LHCN-M2 (cell line): Measurements from ENCODE around the gene TCF7L1. TPM values are rescaled to one million over a fixed set of nuclear protein-coding genes. Genes with fewer than 3 reads are reported as not detected.
A peak's percentile ranks its signal among the peaks of the same experiment; 100 is the strongest.

ENCODE experiments used
- DNase-seq: peaks from one replicate; pipeline ENCODE4 v3.0.0-alpha.2; 2012; ENCODE audit warnings: low read depth
- total RNA-seq: library from RNA; depleted of rRNA; stranded (reverse); fragments of >200 nt; gene quantifications from 2 replicates; pipeline ENCODE4 v1.2.3, GENCODE V29; 2014

The TCF7L1 gene
- total RNA-seq, 1 experiment from 2014 or later, result 0.46 TPM

DNA sequence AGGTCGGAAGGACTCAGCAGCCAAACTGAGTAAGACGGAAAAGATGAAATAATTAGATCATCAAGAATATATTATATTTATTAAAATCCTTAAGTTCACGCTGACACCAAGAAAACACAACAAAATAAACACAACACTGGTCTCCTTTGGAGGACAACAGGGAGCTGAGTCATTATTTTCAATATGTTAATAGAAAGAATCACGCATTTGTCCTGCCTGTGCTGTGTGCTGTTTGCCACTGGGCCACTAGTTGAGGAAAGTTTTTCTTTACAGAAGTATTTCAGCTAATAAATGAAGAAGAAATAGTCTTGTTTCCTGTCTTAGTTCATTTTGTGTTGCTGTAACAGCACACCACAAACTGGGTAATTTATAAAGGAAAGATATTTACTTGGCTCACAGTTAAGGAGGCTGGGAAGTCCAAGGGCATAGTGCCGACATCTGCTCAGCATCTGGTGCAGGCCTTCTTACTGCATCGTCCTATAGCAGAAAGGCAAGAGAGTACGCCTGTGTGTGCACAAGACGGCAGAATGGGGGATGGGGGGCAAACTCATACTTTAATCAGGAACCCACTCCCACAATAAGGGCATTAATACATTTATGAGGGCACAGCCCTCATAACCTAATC is 88.0 kb downstream of the TCF7L1 start:
- no peak for DNase-seq

DNA sequence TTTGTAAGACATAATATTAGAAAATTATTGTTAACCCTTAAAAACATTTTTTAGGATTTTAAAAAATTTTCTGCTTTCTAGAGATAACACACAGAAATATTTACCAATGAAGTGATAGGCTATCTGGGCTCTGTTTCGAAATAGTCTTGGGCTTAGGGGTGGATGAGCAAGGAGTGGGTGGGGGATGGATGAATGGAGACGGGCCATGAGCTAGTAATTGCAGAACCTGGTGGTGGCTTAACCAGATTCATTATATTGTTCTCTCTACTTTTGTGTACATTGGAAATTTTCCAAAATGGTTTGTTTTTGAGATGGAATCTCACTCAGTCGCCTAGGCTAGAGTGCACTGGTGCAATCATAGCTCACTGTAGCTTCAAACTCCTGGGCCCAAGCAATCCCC is 89.6 kb downstream of the TCF7L1 start:
- DNase-seq, result no peak

DNA sequence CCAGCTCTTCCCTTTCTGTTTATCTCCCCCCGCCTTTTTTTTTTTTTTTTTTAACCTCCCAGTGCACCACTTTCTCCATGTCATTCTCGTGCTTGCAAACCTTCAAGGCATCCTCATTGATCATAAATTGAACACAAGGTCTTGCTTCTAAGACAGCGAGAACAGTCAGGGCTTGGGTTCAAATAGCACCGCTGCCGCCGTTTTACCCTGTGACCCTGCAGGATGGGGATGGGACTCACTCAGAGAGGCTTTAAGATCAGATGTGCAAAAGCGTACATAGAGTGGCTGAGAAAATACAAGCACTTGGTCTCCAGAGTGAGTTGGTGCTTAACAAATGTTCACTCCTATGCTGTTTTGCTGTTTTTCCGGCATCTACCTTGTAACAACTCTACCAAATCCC is 93.6 kb downstream of the TCF7L1 start:
- no peak for DNase-seq

DNA sequence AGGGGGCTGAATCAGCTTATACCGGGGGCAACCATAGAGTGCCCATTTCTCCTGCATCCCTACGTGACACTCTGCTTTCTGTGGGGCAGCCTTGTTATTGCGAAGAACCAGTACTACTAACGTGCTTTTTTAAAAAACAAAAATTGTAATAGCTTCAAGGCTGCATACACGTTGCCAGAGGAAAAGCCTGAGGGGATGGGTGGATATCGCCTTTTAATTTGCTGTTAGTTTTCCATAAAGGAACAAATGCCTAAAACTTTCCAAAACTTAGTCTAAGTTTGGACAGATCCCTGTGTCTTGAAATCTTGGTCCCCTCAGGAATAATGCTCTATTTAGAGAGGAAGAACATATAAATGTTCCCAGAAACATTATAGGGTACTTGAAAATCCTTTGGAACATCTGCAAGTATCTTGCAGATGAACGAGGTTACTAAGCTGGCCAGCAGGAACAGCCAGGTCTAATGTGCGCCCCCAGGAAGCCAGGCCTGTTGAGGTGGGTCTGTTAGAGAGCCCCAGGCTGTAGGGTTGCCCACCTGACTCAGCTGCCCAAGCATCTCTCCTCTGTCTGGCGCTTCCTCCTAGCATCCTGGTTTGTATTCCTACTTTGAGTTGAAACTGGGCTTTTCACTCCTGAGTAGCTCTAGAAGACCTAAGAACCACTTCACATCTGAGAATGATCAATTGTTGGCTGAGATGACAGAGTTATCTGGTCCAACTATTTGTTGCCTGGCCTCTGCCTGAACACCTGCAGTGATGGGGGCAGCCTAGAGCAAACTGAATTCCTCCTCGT is 97.7 kb downstream of the TCF7L1 start:
- DNase-seq, result no peak

DNA sequence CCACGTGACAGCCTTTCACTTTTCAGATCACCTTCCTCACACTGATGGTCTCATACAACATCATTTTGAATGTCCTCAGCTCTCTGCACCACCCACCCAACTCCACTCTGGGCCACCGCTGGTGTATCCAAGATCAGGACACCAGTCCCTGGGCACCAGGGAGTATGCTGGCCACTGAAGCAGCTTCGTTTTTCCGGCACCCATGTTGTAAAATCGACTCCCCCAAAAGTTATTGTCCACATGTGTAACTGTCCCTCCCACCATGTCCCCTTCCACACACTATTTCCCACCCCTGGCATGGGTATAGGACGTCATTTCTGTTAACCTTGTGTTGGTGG is 98.2 kb downstream of the TCF7L1 start:
- no peak for DNase-seq

DNA sequence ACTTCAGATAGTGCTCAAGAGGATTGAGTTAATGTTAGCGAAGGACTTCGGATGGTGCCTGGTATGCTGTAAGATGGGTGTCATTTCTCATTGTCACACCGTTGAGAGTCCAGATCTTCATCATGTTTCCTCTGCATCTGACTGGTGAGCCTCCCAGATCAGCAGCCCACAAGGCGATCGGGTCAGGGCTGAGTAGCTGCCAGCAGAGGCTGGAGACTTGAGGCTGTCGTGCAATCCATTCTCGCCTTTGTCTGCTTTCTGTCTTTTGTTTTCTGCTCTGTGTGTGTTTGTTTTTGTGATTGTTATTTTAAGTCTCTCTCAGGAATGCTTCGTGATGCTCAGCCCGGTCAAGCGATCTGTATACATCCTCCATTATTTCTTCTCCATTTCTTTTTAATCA is 98.8 kb downstream of the TCF7L1 start:
- no peak for DNase-seq

DNA sequence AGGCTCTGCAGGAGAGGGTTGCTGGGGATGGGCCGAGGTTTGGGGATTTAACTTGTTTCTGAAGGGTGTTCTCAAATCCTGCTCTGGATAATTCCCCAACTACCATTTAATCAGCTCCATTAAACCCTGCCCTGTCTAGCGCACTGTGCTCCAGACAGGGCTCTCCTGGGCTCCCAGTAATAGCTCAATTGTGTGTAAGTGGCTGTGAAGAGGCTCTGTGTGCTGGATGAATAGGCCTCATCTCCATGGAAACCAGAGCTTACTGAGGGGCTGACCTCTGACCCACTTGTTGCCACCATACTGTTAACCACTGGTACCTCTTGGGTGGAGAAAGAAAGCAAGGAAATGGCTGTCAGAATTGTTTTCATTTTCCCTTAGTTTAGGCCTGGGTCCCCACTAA is 101.7 kb downstream of the TCF7L1 start:
- DNase-seq, result no peak

DNA sequence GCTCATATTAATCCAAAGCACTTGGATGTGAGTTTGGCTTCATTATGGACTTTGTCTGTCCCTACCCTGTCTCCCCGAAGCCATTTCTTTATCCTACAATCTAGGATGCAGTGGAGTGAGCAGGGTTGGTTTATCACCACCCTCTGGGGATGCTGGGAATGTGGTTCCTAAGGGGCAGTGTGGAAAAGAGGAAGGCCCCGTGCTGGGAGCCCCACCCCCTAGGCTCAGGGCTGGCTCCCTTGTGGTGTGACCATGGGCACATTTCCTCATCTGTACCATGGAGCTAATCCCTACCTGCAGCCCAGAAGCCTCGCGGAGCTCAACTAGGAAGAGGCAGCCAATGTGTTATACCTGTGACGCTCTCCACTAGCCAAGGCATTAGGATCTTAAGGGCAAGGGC is 102.1 kb downstream of the TCF7L1 start:
- DNase-seq, result no peak

DNA sequence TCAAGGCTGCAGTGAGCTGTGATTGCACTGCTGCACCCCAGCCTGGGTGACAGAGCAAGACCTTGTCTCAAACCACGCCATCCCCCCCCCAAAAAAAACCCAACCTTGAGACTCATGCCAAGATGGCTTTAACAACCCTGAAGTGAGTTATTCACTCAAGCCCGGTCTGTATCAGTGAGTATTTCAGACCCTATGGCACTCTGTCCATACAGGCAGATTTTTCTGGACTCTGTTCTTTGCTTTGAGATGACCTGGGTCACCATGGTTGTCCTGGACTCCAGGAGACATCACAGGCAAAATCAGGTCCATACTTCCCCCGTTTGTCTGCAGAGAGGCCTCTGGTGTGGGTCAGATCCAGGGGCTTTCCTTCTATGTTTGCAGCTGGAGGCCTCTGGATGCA is 102.9 kb downstream of the TCF7L1 start:
- DNase-seq, result no peak

DNA sequence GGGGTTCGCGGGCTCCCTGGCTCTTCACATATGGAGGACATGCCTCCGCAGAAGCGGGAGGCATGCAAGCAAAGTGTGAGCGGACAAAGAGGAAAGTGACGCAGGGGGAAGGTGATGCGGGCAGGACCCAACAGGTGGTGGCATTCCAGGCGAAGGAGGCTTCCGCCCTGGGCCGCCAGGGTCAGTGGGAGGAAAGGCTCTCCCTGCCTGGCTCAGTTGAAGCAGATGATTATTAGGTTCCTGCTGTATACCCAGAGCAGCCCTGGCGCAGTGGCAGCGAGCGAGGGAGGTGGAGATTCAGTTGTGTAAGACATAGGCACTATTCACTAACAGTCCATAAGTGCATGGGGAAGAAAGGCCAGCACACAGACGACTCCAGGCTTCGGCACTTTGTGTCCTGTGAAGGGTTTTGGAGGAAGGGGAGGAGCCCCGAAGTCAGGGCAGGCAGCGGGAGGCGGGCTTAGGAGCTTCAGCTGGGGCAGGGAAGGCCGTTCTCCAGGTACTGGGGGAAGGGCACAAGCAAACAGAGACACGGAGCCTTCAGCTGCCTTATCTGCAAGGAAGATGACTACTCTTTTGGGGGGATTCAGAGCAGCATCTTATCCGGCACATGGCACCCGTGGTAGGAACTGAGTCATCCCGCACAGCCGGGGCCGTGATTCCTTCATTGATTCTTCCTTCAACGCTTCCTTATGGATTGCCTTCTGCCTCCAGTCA is 104.8 kb downstream of the TCF7L1 start:
- no peak for DNase-seq

DNA sequence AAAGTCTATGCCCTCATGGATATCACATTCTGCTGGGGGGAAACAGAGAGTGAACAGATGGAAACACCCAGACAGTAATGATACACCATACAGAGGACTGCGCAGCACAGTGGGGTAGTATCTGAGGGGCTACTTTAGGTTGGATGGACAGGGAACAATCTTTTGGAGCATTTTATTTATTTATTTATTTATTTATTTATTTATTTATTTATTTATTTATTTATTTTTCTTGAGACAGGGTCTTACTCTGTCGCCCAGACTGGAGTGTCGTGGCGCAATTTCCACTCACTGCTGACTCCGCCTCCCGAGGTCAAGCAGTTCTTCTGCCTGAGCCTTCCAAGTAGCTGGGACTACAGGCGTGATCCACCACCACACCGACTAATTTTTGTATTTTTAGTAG is 105.4 kb downstream of the TCF7L1 start:
- DNase-seq, result no peak

DNA sequence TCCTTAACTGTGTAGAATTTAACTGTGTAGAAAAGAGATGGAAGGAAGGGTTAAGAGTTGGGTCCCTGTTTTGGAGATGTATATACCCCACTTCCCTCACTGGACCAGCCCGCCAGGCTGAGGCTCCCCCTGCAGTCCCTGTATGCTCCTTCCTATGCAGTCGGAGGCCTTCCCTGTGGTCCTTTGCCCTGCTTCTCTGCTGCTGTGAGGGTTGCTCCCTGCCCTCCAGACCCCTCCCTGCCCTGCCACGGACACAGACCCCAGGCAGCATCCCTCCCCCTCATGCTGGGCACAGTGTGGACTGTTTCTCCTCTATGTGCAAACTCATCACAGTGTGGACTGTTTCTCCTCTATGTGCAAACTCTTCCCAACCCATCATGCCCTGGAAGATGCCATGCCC is 105.9 kb downstream of the TCF7L1 start:
- no peak for DNase-seq

DNA sequence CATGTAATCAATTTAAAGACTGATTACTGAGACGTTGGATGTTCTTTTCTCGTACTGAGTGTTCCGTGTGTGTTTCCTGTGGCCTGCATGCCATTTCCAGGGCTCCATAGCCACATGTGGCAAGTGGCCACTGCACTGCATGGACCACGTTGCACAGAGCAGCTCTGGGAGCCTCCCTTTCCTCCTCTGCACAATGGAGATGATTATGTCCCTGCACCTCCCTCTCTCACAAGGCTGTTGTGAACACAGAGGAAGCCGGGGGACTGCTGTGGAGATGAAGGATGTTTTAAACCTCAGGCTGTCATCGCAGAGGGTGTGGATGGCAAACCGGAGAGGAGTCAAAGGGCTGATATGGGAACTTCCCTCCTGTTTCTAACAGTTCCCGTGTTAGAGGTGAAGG is 106.9 kb downstream of the TCF7L1 start:
- no peak for DNase-seq

DNA sequence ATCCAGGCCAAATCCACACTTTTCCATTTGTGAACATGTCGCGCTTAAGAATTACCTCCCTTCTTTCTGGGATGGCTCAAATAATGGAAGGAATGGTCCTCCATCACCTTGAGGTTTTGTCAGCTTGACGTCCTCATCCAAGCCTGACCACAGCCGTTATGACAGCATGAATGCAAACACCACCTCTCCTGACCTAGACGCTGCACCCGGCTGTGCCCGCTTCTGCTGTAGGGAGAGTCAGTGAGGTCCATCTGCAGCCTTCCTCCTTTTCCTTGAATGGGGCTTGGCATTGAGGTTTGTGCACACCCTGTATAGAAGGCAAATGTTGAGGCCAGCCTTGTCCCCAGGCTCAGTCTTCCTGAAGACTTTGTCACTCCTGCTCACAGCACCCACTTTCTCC is 109.1 kb downstream of the TCF7L1 start:
- no peak for DNase-seq

DNA sequence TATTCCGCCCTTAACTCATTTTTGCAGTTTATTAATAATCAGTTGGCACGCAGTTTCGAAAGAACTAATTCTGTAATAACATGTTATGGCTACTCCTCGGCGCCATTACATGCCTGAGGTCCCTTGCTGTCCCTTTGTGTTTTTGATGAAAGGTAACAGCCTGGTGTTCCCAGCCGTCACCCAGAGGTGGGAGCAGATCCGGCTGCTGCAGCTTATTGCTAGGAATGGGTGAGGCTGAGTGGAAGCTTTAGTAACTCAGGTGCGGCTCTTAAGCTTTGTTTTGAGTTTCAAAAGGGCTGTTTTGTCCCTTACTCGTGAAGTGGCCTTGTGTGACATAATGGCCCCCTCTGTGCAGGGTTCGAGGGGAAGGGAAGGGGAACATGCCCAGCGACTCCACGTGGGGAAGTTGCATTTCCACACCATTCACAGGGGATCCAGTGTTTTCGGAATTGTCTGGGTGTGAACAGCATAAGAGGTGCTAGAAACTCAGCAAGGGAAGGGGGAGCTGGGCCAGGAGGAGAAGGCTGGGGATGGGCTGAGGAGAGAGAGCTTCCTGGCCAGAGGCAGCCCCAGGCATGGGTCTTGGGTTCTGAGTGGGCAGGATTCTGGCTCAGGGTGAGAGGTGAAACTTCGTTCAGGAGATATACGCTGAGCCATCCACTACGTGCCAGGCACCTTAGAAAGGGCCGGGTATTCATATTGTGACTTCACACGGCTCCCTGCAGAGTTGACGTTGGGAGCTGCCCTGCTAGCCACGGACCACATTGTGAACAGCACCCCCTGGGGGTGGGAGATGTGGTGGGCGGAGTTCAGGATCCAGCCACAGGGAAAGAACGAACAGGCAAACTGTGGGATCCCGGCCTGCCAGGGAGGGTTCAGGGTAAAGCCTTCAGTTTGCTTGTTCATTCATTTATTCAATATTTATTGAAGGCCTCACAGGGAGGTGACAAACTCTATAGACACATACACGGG is 110.2 kb downstream of the TCF7L1 start:
- DNase-seq, result no peak

DNA sequence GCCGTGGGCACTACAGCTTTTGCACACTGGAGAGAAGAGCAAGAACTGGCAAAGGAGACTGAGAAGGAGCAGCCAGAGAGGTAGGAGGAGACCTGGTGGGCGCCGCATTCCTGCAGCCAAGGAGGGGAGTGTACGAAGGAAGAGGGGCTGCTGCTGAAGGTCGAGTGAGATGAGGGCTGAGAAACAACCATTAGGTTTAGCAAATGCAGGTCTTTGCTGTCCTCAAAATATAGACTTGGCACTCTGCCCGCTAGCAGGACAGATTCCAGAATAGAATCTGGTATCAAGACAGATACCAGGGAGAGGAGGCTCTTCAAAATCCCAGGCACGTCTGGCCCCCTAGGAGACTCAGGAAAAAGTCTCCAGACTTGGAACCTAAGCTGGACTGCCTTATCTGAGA is 111.6 kb downstream of the TCF7L1 start:
- no peak for DNase-seq

DNA sequence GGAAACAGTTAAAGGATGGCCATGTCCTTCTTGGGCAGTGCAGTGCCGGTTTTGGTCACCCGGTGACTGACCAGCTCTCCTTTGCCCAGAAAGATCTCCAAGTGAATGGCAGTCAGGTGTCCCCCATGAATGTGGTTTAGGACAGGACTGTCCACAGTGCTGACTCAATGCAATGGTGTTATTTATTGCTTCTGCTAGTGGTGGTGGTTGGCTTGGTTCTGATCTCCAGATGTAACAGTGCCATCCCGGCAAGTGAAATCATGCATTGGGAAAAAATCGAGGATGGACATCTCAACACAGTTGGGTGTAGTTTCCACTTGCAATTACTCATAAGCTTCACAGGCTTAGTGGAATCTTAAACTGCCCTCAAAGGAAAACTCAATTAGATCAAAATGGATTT is 112.7 kb downstream of the TCF7L1 start:
- no peak for DNase-seq

DNA sequence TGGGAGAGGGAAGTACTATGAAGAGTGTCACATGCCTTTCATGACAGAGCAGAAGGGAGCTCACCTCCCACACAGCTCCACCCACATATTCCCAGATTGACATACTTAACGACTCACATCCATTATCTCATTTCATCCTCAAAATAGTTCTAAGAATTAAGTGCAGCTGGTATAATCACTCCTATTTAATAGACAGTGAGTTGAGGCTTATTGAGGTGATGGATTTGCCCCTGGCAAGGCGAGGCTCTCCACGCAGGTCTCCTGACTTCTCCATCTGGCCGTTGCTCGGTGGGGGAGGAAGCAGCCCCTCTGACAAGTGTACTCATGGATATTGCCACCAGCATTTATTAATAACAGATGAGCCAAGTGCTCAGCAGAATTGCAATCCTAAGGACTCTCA is 113.2 kb downstream of the TCF7L1 start:
- DNase-seq, result no peak

DNA sequence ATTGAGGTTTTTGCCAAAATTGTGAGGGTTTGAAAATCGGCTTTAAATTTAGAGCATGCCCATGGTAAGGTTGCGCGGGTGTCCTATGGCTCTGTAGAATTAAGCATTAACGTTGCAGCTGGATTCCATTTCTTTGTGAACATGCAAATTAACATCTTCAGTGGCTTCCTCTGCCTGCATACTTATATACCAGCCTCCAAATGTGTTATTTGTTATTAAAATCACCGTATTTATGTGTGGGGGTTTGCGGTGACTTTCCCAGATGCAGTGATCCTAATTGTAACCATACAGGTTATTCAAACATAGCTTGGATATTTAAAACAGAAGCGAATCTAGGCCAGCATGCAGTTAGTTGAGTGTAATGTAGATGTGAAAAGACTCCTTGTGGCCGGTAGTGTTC is 114.4 kb downstream of the TCF7L1 start:
- DNase-seq, result no peak

DNA sequence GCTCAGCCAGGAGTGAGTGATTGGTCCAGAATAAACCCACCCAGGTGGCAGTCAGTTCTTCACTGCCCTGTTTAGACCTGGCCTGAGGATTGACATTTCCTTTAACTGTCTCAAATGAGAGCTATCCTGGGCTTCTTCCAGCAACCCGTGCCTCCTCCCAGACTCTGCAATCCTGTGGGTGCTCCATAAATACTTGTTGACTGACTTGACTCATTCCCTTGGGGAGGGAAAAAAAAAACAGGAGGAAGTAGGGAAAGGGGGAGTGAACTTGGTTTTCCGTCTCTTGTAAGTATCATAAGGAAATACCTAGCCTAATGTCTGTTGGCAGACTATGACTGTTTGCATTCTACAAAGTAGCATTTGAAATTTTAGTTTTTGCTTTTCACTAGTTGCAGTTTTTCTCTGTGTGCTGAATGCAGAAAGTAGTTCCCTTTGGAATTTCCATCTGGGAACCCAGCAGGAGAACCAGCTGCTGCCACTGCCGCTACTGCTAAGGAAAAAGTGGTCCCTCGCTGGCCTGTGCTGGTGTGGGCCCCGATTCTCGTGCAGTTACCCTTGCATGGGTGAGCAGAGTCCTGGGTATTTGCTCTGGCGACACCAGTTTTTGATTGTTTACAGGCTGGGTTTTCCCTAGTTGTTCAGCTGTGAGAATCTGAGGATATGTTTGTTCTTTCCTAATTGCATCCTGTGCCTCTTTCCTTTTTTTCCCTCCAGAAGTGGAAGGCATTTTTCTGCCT is 115.7 kb downstream of the TCF7L1 start:
- DNase-seq, result peak; percentile 95

DNA sequence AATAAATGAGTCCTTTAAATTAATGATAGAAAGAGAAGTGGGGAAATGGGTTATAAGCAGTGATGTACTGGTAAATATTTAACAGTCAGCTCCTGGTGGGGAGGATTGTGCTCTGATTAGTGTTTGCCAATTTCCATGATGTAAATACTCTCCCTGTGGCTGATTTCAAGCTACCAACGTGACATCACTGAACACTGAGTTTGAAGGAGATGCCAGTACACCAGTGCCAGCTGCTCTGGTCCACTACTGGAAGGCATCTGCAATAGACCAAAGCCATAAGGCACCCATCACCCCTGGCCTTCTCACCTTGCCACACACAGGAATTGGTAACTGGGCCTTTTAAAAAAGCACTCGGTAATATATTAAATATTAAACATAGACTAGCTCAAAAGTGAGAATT is 116.9 kb downstream of the TCF7L1 start:
- DNase-seq, result peak; percentile 27
